ENCODE results near the gene TBCK.

The TBCK gene

DNA sequence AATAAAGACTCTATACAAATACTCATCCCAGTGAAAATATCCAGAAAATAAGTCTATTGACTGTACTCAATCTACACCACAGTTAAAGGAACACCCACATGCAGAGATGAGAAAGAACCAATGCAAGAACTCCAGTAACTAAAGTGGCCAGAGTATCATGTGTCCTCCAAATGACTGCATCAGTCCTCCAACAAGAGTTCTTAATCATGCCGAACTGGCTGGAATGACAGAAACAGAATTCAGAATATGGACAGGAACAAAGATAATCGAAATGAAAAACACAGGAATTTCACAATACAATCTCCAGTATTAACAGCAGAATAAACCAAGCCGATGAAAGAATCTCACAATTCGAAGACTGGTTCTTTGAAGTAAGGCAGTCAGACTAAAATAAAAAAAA, 210.3 kb downstream of the TBCK start:
- DNase-seq, result no peak

DNA sequence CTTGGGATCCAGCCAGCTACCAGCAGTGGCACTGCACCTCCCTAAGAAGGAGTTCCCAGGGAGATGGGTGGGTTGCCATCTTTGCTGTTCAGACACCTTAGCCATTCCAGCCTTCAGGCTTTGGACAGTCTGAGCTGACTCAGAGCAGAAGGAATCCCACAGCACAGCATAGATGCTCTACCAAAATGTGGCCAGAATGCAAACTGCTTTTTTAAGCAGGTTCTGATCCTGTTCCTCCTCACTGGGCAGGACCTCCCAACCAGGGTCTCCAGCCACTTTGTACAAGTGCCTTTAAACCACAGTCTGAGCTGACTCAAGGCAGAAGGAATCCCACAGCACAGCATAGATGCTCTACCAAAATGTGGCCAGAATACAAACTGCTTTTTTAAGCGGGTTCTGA, 211.7 kb downstream of the TBCK start:
- no peak for DNase-seq

DNA sequence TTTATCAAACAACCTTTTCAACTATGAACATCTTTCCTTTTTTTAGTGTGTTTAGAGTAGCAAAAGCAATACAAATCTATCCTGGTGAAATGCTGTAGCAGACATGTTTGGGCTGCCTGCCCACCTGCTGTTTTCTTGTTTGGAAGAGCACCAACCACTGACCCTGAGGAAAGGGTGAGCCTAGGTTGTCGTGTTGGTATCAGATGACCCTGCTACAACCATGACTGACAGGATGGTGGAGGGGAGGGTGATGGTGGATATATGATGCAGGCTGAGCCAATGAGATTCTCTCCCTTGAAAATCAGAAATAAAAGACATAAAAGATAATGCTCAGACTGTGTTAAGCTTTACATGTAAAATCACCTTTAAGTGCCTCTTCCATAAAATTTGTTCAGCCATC, 219.6 kb downstream of the TBCK start:
- no peak for DNase-seq

DNA sequence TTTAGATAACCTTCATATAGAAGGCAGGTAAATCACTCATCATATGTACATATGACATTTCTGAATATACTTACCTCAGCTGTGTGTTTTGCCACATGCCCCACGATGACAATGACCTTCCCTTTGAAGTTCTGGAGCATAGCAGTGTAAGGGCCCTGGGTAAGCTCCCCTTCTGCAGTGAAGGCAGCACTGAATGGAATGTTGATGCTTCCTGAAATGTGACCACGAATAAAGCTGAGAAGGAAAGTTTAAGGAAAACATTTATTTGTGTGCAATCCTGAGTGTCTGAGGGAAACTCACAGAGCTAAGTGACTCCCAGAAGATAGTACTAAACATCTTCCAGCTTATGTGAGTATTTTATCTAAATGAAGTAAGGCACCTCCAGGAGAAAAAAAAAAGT, 220.6 kb downstream of the TBCK start:
- no peak for DNase-seq

DNA sequence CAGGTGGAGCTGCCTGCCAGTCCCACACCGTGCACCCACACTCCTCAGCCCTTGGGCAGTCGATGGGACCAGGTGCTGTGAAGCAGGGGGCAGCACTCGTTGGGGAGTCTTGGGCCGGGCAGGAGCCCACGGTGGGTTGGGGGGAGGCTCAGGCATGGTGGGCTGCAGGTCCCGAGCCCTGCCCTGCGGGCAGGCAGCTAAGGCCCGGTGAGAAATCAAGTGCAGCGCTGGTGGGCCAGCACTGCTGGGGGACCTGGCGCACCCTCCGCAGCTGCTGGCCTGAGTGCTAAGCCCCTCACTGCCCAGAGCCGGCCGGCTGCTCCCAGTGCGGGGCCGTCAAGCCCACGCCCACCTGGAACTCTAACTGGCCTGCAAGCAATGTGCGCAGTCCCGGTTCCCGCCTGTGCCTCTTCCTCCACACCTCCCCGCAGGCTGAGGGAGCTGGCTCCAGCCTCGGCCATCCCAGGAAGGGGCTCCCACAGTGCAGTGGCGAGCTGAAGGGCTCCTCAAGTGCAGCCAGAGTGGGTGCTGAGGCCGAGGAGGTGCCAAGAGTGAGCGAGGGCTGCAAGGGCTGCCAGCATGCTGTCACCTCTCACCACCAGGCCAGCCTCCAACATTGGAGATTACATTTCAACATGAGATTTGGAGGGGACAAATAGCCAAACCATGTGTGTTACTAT, 223.5 kb downstream of the TBCK start:
- no peak for DNase-seq

DNA sequence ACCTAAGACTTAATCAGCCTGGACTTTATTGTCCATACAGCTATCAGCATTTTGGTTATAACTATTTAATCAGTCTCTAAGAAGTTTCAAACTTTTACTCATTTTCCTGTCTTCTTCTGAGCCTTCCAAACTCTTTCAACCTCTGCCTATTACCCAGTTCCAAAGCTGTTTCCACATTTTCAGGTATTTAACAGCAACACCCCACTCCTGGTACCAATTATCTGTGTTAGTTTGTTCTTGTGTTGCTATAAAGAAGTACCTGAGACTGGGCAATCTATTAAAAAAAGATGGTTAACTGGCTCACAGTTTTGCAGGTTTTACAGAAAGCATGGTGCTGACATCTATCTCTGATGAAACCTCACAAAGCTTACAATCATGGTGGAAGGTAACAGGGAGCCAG, 225.2 kb downstream of the TBCK start:
- DNase-seq, result no peak

DNA sequence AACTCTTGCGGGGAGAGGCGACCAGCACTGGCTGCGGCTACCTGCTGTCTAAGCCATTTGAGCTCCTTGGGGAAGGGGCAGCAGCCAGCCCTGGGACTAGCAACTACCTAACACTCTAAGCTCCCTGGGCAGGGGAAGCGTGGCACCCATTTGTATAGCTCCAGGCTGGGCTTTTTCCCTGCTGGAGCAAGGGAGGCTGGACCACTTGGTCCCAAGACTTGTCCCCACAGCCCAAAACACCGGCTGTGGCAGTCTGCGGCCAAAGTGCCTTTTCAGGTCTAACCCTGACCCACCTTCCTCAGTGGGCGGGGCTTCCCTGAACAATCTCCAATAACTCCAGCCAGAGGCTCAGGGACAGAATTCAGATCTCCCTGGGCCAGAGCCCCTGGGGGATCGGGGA, 232.9 kb downstream of the TBCK start:
- DNase-seq, result no peak

DNA sequence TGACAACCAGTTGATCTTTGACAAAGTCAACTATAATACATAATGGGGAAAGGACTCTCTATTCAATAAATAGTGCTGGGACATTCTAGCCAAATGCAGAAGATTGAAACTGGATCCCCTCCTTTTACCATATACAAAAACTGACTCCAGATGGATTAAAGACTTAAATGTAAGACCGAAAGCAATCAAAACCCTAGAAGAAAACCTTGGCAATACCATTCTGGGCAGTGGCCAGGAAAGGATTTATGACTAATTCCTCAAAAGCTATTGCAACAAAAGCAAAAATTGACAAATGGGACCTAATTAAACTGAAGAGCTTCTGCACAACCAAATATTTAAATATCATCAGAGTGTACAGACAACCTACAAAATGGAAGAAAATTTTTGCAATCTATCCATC, 235.6 kb downstream of the TBCK start:
- no peak for DNase-seq

DNA sequence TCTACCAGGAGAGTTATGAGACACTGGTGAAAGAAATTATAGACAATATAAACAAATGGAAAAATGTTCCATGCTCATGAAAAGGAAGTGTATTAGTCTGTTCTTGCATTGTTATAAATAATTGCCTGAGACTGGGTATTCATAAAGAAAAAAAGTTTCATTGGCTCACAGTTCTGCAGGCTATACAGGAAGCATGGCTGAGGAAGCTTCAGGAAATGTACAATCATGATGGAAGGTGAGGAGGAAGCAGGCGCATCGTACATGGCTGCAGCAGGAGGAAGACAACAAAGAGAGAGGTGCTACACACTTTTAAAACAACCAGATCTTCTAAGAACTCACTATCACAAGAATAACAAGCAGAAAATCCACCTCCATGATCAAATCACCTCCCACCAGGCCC, 236.4 kb downstream of the TBCK start:
- no peak for DNase-seq

DNA sequence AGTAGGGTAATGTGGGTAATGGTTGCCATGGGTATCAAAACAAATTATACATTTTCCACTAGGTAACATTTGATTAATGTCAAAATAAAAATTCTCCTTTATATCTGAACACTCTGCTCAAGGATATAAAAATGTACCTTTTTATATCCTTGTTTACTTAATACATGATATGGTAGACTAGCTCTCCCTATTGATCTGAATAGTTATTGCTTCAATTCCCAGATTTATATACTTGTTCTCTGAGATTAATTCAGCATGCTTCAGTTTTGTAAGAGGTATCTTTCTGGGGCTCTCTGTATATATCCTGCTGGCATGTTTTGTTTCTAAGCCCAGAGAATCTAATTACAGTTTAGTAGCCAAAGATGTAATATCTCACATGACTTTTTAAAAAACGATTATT, 251.0 kb downstream of the TBCK start:
- DNase-seq, result no peak

DNA sequence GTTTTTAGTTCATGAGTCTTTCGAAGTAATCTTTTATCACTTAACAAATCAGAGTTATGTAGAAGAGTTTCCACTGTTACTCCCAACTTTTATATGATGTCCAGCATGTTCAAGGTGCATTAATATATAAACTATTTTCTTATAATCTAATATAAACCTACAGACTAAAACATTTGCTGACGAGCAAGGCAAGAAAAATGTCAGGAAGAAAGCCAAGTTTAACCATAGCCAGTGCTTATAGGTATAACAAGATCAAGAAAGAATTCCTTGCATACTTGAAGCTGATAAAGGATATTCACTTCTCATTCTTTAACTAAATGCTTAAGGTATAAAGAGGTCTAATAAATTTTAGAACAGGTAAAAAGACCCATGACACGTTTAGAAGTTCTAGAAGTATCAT, 253.0 kb downstream of the TBCK start:
- no peak for DNase-seq

DNA sequence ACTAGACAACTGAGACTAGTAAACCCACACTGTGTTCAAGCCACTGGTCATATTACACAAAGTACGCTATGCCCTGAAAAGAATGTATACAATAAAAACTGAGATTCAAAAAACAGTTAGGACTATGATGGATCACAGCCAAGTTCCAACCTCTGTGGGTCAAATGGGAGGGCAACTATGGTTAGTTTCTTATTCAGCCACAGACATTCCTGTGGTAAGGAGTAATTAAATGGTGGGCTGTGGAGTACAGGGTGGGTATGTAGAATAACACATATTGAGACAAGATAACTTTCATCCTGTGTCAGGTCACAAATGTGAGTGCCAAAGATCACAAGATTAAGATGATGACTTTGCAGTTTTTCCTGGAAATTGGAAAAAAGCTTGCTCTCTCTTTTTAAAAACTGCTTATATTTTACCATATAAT, 253.5 kb downstream of the TBCK start:
- no peak for DNase-seq

DNA sequence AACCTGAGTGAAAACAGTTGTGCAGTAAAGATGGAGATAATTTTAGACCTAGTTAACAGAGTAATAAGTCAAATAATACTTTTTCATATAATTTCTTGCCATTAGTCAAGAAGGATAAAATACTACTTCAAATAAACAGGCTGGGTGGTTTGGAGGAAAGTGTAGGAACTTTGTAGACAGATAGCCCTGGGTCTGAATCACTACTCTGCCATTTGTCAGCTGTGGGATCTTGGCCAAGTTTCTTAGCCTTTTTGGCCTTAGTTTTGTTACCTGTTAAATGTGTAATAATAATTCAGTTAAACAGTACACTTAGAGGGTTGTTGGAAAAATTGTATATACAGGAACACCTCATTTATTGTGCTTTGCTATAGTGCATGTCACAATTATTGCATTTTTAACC, 257.1 kb downstream of the TBCK start:
- no peak for DNase-seq

DNA sequence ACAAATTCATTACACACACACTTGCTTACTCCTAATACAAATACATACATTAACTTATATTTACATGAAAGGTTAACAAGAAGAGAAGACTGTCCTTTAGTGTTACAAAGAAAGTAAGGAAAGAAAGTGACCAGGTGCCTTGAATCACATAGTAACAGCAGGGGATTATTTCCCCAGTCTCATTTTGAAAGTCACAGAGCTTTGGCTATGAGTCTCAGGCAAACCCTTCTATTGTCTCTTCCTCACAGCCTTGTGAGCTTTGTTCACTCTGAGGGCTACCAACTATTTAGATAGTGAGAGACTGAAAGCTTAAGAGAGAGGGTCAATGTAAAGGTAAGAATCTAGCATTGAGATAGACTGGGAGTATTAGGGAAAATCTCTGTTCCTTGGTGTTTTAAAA, 259.1 kb downstream of the TBCK start:
- no peak for DNase-seq

DNA sequence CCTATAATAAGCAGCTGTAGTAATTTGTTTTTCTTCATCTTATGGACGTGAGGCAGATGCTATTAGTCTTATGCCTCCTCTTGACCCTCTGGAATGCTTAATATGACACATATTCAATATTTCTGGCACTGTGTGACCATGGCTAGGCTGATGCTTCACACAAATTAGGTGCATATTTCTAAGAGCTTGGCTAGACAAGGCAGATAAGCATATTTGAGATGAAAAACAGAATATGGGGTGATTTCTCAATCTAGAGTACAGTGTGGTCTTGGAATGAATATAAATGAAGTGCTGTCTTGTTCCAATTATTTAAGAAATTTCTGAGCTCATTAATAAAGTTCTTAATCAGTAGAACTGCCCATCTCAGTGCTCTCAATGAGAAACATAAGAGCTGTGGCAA, 264.5 kb downstream of the TBCK start:
- DNase-seq, result no peak

DNA sequence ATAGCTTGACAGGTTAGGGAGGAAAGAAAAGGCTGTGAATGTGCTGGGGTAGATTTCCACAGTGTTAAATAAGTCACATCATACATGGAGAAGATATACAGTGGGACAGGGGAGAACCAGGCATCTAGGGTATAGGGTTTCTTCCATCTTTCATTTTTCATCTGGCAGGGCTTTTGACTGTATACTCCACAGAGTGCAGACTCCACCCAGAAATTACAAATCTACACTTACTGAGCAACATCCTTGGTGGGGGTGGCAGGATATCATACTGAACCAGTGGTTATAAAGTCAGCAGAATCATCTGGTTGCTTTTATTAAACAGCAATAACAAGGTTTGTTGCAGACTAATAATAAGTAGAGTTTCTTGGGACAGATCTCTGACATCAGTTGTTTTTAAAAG, 266.5 kb downstream of the TBCK start:
- no peak for DNase-seq

DNA sequence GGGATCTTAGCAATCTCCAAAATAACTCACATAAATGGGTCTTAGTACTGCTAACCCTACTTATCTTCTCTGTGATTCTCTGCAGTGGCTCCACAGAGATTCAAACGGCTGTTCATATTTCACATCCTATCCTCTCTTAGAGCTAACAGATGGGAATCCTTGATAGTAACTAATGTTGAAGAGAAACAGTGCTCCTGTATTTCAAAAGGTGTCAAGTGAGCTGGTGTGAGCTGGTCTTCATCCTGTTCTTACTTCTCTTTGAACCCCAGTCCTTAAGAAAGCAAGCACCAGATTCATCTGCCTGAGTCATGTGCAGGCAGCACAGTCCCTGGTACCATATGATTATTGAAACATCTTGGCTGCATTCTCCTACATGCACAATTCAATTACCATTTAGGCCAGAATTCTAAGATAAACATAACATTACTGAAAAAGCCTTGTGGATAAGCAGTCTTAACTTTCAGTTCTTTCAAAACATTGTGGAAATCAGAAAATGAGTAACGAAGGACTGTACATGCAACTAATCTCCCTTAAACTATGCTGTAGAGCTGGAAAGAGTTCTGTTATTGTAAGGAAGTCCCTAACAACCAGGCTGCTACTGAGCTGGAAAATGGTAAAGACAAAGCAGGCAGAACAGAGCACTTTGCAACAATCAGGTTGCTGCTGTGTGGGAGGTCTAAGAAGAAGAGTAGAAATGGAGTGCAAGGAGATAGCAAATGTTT, 267.6 kb downstream of the TBCK start:
- DNase-seq, result no peak

DNA sequence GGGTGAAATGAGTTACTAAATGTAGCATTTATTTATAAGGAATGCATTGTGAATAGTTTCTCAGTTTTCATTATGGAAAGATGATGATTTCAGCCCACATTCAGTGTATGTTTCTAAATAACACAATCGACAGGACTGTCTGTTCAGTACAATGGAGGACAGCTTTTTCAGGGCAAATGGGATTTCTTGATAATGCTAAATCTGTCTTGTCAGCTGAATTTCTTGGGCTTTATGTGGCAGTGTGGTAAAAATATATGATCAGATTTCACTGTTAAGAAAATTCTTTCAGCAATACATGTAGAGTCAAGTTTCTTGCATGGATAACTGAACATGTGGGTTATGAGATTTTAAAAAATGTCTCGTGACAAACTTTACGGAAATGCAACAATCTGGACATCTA, 269.9 kb downstream of the TBCK start:
- no peak for DNase-seq

DNA sequence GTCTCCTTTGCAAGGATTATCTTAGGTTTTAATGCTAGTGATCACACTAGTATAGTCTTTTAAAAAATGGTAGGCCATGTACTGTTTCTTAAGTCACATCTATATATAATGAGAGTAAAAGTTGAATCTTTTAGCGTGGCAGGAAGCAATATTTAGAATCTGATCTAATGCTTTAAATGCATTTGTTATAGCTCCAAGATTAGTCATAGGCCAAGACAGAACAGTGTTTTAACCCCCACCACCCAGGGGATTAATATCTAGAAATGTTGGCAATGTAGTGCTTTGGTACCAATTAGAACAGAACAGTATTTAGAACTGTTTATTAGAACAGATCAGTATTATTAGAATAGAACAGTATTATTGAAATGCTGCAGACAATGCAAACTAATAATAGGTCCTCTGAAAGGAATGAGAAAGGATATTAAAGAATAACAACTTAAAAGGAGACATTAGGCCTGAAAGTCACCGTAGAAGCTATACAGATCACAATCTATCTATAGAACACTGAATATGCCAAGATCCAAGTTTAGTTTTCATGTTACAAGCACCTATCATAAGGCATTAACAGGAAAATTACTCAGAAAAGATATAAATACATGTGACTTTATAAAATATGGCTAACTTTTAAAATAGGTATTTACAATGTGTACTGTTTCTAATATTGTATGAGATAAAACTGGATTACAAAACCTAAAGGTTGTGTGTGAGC, 274.6 kb downstream of the TBCK start:
- no peak for DNase-seq

DNA sequence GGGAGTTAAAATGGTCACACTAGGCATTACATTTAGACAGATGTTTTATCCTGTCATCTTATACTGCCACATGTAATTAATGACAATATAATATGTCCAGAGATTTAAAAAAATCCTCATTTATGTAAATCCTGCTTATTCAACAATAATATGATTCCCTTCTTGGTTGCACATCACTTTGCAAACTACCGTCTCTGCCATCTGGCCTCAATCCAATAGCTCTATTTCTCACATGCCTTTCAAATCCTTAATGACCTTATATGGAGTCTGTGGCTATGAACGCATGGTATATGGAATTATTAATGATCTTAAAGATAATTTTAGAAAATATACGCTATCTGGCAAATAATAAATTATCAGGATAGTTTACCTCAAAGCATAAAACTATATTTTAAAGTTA, 276.2 kb downstream of the TBCK start:
- DNase-seq, result no peak

DNA sequence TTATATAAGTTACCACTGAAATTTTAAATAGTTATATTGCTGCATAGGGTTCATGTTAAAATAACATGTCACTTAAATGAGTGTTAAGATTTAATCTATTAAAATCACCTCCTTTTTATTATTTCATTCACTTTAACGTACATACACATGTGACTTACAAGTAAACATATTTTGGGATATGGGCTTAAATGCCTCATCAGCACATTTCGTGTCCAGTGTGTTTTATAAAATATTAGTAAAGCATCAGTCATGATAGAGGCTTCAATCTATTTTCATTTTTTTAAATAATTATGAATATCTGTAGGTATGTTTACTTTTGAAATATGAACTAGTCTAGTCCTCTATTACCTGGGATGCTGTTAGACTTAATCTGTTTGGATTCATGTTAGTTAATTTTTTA, 277.1 kb downstream of the TBCK start:
- no peak for DNase-seq

DNA sequence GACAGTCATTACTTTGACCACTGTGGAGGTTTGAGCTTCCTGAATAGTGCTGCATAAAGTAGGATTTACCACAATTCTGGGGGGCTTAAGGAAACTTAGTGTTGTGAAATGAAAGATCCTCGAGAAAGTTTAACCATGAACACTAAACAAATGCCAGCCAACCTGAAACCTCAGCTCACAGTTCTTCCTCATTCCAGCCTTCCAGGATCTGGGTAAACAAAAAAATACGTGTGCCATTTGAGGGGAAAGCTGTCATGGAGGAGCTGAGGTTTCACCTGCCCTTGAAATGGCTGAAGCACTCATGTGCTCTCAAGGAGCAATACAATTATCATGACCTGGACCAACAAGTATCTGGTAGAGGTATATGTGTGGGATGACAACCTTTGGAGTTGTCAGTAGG, 278.0 kb downstream of the TBCK start:
- no peak for DNase-seq

DNA sequence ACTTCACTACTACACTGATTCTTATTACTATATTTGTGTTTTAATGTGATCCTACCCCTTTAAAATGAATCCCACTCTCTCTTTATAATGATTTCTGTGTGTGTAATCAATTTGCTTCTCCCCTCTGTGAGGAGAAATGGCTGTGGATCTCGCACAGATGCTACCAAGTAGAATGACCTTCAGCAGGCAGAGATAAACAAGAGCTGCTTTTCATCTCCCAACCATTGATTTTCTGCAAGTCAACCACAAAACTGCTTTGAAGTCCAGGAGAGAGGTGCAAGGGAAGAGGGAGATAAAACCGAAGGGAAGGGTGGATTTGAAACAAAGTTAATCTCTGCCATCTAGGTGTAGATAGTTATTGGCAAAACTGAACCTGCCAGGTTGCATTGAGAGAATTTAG, 279.2 kb downstream of the TBCK start:
- DNase-seq, result no peak

DNA sequence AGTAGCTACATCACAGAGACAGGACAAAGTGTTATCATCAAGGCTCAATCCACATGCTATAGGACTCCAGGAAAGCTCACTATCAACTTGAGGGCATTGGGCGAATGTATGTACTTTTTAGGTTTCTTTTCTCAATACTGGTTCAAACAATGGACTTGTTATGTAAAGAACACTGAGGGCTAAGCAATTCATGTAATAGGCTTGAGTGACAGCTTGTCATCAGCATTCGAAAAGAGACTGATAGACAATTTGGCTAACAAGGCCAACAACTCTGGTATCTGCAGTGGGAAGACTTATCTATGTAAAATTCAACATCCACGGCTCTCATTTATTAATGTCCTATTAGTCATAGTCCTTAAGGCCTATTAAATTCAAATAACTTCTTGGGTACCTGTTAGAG, 279.7 kb downstream of the TBCK start:
- no peak for DNase-seq

Measured in activated effector memory CD4-positive, alpha-beta T cell treated with Interleukin-2 at 50 U/mL for 16 hours (primary cell).